ENCODE results near the gene DDAH1. TPM values are rescaled to one million over a fixed set of nuclear protein-coding genes. Genes with fewer than 3 reads are reported as not detected.

Gene DDAH1
- total and polyA plus RNA-seq, 2 of the 4 experiments (the other 2 are of a cell fraction), result 78.0 to 94.5 TPM

DNA sequence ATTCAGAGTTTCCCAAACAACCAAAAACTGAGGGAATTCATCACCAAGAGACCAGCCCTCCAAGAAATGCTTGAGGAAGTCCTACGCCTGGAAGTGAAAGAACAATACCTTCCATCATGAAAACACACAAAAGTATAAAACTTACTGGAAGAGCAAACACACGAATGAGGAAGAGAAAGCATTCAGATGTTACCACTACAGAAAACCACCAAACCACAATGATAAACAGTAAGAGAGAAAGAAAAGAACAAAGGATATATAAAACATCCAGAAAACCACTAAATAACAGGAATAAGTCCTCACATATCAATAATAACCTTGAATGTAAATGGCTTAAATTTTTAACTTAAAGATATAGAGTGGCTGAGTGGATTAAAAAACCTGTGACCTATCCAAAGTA, 130.0 kb downstream of the DDAH1 start:
- TF ChIP-seq FOS (IDR thresholded peaks at IDR 0.05; ENCODE audit: low read depth, low read length) (no peak), CHD1 (IDR thresholded peaks at IDR 0.05; ENCODE audit: low read depth, low read length) (no peak), RAD21 (IDR thresholded peaks at IDR 0.05; ENCODE audit: low read length) (no peak), RCOR1 (IDR thresholded peaks at IDR 0.05; ENCODE audit: insufficient replicate concordance, low read length) (no peak), BHLHE40 (IDR thresholded peaks at IDR 0.05; ENCODE audit: low read depth, low read length) (no peak), RFX5 (IDR thresholded peaks at IDR 0.05; ENCODE audit: low read depth, low read length) (no peak), SMC3 (IDR thresholded peaks at IDR 0.05; ENCODE audit: low read depth, low read length) (no peak), NFE2L2 (IDR thresholded peaks at IDR 0.05; ENCODE audit: low read depth, low read length) (no peak), POLR2A (IDR thresholded peaks at IDR 0.05; ENCODE audit: low read depth, low read length) (no peak), MAFK (IDR thresholded peaks at IDR 0.05; ENCODE audit: low read depth, low read length) (no peak), MAZ (IDR thresholded peaks at IDR 0.05; ENCODE audit: borderline replicate concordance, low read depth, low read length) (no peak), CEBPB (IDR thresholded peaks at IDR 0.05; ENCODE audit: low read depth, low read length) (no peak), MXI1 (IDR thresholded peaks at IDR 0.05; ENCODE audit: borderline replicate concordance, low read depth, low read length) (no peak)
- TF ChIP-seq, protein P1, sequence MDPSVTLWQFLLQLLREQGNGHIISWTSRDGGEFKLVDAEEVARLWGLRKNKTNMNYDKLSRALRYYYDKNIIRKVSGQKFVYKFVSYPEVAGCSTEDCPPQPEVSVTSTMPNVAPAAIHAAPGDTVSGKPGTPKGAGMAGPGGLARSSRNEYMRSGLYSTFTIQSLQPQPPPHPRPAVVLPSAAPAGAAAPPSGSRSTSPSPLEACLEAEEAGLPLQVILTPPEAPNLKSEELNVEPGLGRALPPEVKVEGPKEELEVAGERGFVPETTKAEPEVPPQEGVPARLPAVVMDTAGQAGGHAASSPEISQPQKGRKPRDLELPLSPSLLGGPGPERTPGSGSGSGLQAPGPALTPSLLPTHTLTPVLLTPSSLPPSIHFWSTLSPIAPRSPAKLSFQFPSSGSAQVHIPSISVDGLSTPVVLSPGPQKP (IDR thresholded peaks at IDR 0.05; ENCODE audit: borderline replicate concordance, low read depth, low read length), result no peak
- TF ChIP-seq, protein P2, sequence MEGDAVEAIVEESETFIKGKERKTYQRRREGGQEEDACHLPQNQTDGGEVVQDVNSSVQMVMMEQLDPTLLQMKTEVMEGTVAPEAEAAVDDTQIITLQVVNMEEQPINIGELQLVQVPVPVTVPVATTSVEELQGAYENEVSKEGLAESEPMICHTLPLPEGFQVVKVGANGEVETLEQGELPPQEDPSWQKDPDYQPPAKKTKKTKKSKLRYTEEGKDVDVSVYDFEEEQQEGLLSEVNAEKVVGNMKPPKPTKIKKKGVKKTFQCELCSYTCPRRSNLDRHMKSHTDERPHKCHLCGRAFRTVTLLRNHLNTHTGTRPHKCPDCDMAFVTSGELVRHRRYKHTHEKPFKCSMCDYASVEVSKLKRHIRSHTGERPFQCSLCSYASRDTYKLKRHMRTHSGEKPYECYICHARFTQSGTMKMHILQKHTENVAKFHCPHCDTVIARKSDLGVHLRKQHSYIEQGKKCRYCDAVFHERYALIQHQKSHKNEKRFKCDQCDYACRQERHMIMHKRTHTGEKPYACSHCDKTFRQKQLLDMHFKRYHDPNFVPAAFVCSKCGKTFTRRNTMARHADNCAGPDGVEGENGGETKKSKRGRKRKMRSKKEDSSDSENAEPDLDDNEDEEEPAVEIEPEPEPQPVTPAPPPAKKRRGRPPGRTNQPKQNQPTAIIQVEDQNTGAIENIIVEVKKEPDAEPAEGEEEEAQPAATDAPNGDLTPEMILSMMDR (conservative IDR thresholded peaks at IDR 0.05; ENCODE audit: low read depth, low read length), result no peak
- TF ChIP-seq, protein P3, sequence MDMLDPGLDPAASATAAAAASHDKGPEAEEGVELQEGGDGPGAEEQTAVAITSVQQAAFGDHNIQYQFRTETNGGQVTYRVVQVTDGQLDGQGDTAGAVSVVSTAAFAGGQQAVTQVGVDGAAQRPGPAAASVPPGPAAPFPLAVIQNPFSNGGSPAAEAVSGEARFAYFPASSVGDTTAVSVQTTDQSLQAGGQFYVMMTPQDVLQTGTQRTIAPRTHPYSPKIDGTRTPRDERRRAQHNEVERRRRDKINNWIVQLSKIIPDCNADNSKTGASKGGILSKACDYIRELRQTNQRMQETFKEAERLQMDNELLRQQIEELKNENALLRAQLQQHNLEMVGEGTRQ (IDR thresholded peaks at IDR 0.05; ENCODE audit: low read depth, low read length), result no peak
- ChIA-PET CTCF (no interaction called here), POLR2A (ENCODE audit: unreplicated experiment) (no interaction called here)
- Histone ChIP-seq H3K56ac (ENCODE audit: extremely low read depth, insufficient read depth, low read length) (no peak overlapping the region), H3K14ac (replicated peaks; ENCODE audit: low read depth, low read length) (no peak overlapping the region; the same call in 1 of the 2 replicates), H3K9me1 (ENCODE audit: insufficient read depth, low read length) (peaks cover 12% of the 10 kb centered on the region), H2BK20ac (ENCODE audit: low read depth, low read length) (peak overlapping the region; percentile 51; the same call in 1 of the 2 replicates), H3K9ac (ENCODE audit: low read depth, low read length) (peak overlapping the region; percentile 4; the same call in 1 of the 2 replicates), H4K91ac (ENCODE audit: insufficient read depth, low read depth, low read length) (no peak overlapping the region), H2BK120ac (ENCODE audit: low read depth, low read length) (0 out of 2 replicates have a peak overlapping the region, but pooled peaks have one; percentile 77), H2AK5ac (ENCODE audit: low read depth, low read length) (no peak overlapping the region), H3K9me3 (ENCODE audit: control insufficient read depth, insufficient read depth, low read length) (peaks cover 3% of the 10 kb centered on the region), H4K8ac (ENCODE audit: low read depth in 2 of 2, low read length in 2 of 2) (peak overlapping the region in 1 of 2 experiments; percentile 61; a peak in 1 of 4 replicates), H3K36me3 (ENCODE audit: control insufficient read depth, insufficient read depth, low read length) (peaks cover 2% of the 10 kb centered on the region; the same call in 1 of the 2 replicates), H3K4me1 (ENCODE audit: control insufficient read depth, insufficient read depth, low read length) (peaks cover 27% of the 10 kb centered on the region), H2AFZ (replicated peaks; ENCODE audit: low read length, poor library complexity) (no peak overlapping the region), H3K79me1 (ENCODE audit: low read depth in 1 of 2, low read length in 2 of 2) (peaks cover 25 to 57% of the 10 kb centered on the region in 2 experiments), H2AK9ac (replicated peaks; ENCODE audit: low read depth, low read length, poor library complexity) (no peak overlapping the region), H4K5ac (ENCODE audit: low read depth, low read length) (no peak overlapping the region), H2BK15ac (ENCODE audit: low read depth, low read length) (peak overlapping the region; percentile 37; the same call in 1 of the 3 replicates), H2BK5ac (ENCODE audit: low read depth, low read length, poor library complexity, severe bottlenecking) (peak overlapping the region; percentile 86), H3K18ac (ENCODE audit: low read depth, low read length) (no peak overlapping the region), H3K27me3 (ENCODE audit: control insufficient read depth, insufficient read depth, low read length) (no peaks in the 10 kb centered on the region), H3K4me3 (ENCODE audit: insufficient read depth, low read depth, low read length) (no peak overlapping the region), H3K23ac (ENCODE audit: low read depth, low read length) (no peak overlapping the region; the same call in 1 of the 2 replicates), H3K4ac (ENCODE audit: low read depth, low read length) (no peak overlapping the region), H4K20me1 (ENCODE audit: insufficient read depth, low read length) (no peaks in the 10 kb centered on the region), H3K4me2 (ENCODE audit: low read depth, low read length) (peak overlapping the region; percentile 8; the same call in 1 of the 2 replicates), H3K27ac (ENCODE audit: insufficient read depth, low read length) (no peak overlapping the region)
- in situ Hi-C loops (cut with MboI; ENCODE audit: low sequenced_read_pairs) (no loop called here), intact Hi-C loops (cut with micrococcal nuclease) (loop anchor here (5.0 kb wide), 1 partner anchor 242 kb away; no protein-coding TSS in a partner anchor), dilution Hi-C loops (cut with HindIII; ENCODE audit: low sequenced_read_pairs, unreplicated experiment) (no loop called here)
- no peak for ATAC-seq (ENCODE audit: low read depth)
- peak; percentile 62 for DNase-seq
- BruUV-seq (replicated peaks), result no TSS peak
- no CpG with 5 or more reads among the region's 2 CpGs for WGBS, 2 experiments (ENCODE audit: extremely low coverage in 2 of 2, insufficient read length in 1 of 2)
